HAP-1 (cell line): ENCODE data around the gene NLGN1.

Experiments used
- DNase-seq, 2 experiments: peaks; one replicate each; pipeline ENCODE4 v3.0.0-alpha.2; 2016 to 2020; ENCODE audit warnings: low spot score in 2 of 2
- H3K27me3 ChIP-seq: fragments of 250-450 bp; sonication (Bioruptor Pico); 2 replicates; pipeline ENCODE4 v1.5.1; 2020; ENCODE audit warnings: low read depth, mild to moderate bottlenecking, moderate library complexity
- H3K36me3 ChIP-seq: fragments of 250-450 bp; sonication (Bioruptor Pico); replicated peaks from 2 replicates; pipeline ENCODE4 v1.5.1; 2020; ENCODE audit warnings: mild to moderate bottlenecking
- H3K4me1 ChIP-seq: fragments of 250-450 bp; sonication (Bioruptor Pico); 2 replicates; pipeline ENCODE4 v1.5.1; 2020; ENCODE audit warnings: mild to moderate bottlenecking
- H3K4me3 ChIP-seq: fragments of 250-450 bp; sonication (Bioruptor Pico); 2 replicates; pipeline ENCODE4 v1.5.1; 2020; ENCODE audit warnings: mild to moderate bottlenecking, moderate library complexity
- H3K9me3 ChIP-seq: fragments of 250-450 bp; sonication (Bioruptor Pico); 2 replicates; pipeline ENCODE4 v1.5.1; 2020; ENCODE audit warnings: mild to moderate bottlenecking, moderate library complexity
- in situ Hi-C: fragments of 300-500 bp; cut with MboI; formaldehyde crosslinking; loops from 3 replicates; pipeline ENCODE4 v1.14.3; 2020; ENCODE audit warnings: low sequenced_read_pairs, inconsistent platforms, mixed read lengths

Gene NLGN1

GRCh38 chr3:173700336-173700735 lies 302.8 kb downstream of the NLGN1 start:
- in situ Hi-C loops: no loop called here
- H3K9me3 ChIP-seq: no peaks in the 10 kb centered on the region; the same call in 1 of the 2 replicates
- no peak for DNase-seq

GRCh38 chr3:173702561-173702960 lies 305.0 kb downstream of the NLGN1 start:
- DNase-seq: no peak
- no peaks in the 10 kb centered on the region for H3K36me3 ChIP-seq
- H3K9me3 ChIP-seq: no peaks in the 10 kb centered on the region; the same call in 1 of the 2 replicates
- no peak overlapping the region for H3K4me3 ChIP-seq
- H3K27me3 ChIP-seq: no peaks in the 10 kb centered on the region
- in situ Hi-C loops: no loop called here
- peaks cover 9% of the 10 kb centered on the region for H3K4me1 ChIP-seq

More at GRCh38 chr3:173700336-173700735, 302.8 kb downstream of the NLGN1 start:
- H3K27me3 ChIP-seq: no peaks in the 10 kb centered on the region
- no peaks in the 10 kb centered on the region for H3K36me3 ChIP-seq
- H3K4me1 ChIP-seq: peaks cover 9% of the 10 kb centered on the region
- H3K4me3 ChIP-seq: no peak overlapping the region

GRCh38 chr3:173703771-173704170 lies 306.2 kb downstream of the NLGN1 start:
- H3K4me3 ChIP-seq: no peak overlapping the region
- H3K4me1 ChIP-seq: peaks cover 9% of the 10 kb centered on the region
- no peaks in the 10 kb centered on the region; the same call in 1 of the 2 replicates for H3K9me3 ChIP-seq
- no peaks in the 10 kb centered on the region for H3K36me3 ChIP-seq
- in situ Hi-C loops: no loop called here
- DNase-seq: peak in 1 of 2 experiments; percentile 38
- no peaks in the 10 kb centered on the region for H3K27me3 ChIP-seq

- H3K9me3 ChIP-seq: no peaks in the 10 kb centered on the region
- no peaks in the 10 kb centered on the region for H3K36me3 ChIP-seq
- DNase-seq: no peak
- H3K4me3 ChIP-seq: no peak overlapping the region
- in situ Hi-C loops: no loop called here
- H3K4me1 ChIP-seq: peaks cover 7% of the 10 kb centered on the region
- H3K27me3 ChIP-seq: no peaks in the 10 kb centered on the region
Observed at GRCh38 chr3:173706630-173707029, 309.1 kb downstream of the NLGN1 start.

GRCh38 chr3:173708191-173708590 lies 310.6 kb downstream of the NLGN1 start:
- Histone ChIP-seq H3K27me3 (no peaks in the 10 kb centered on the region), H3K36me3 (no peaks in the 10 kb centered on the region), H3K9me3 (no peaks in the 10 kb centered on the region), H3K4me3 (no peak overlapping the region), H3K4me1 (peaks cover 7% of the 10 kb centered on the region)
- DNase-seq: no peak
- in situ Hi-C loops: no loop called here

GRCh38 chr3:173709026-173709425 lies 311.5 kb downstream of the NLGN1 start:
- no peak overlapping the region for H3K4me3 ChIP-seq
- H3K36me3 ChIP-seq: no peaks in the 10 kb centered on the region
- no peaks in the 10 kb centered on the region for H3K9me3 ChIP-seq
- peaks cover 1% of the 10 kb centered on the region; the same call in 1 of the 2 replicates for H3K4me1 ChIP-seq
- no peak for DNase-seq
- H3K27me3 ChIP-seq: no peaks in the 10 kb centered on the region
- in situ Hi-C loops: no loop called here

- Histone ChIP-seq H3K4me1 (no peaks in the 10 kb centered on the region), H3K36me3 (no peaks in the 10 kb centered on the region), H3K9me3 (no peaks in the 10 kb centered on the region), H3K27me3 (no peaks in the 10 kb centered on the region), H3K4me3 (no peak overlapping the region)
- DNase-seq: no peak
- in situ Hi-C loops: no loop called here
Observed at GRCh38 chr3:173711619-173712018, 314.1 kb downstream of the NLGN1 start.

- in situ Hi-C loops: no loop called here
- H3K27me3 ChIP-seq: no peaks in the 10 kb centered on the region
Observed at GRCh38 chr3:173719585-173719984, 322.0 kb downstream of the NLGN1 start.

GRCh38 chr3:173725507-173725906 lies 328.0 kb downstream of the NLGN1 start:
- Histone ChIP-seq H3K4me3 (no peak overlapping the region), H3K9me3 (no peaks in the 10 kb centered on the region), H3K36me3 (no peaks in the 10 kb centered on the region), H3K27me3 (no peaks in the 10 kb centered on the region), H3K4me1 (peaks cover 6% of the 10 kb centered on the region)
- no peak for DNase-seq
- in situ Hi-C loops: no loop called here

More at GRCh38 chr3:173719585-173719984, 322.0 kb downstream of the NLGN1 start:
- Histone ChIP-seq H3K4me3 (no peak overlapping the region), H3K4me1 (peaks cover 8% of the 10 kb centered on the region), H3K9me3 (no peaks in the 10 kb centered on the region), H3K36me3 (no peaks in the 10 kb centered on the region)
- DNase-seq: no peak

- Histone ChIP-seq H3K4me3 (no peak overlapping the region), H3K27me3 (no peaks in the 10 kb centered on the region), H3K36me3 (no peaks in the 10 kb centered on the region), H3K4me1 (no peaks in the 10 kb centered on the region; the same call in none of the 2 replicates), H3K9me3 (no peaks in the 10 kb centered on the region)
- no peak for DNase-seq
- in situ Hi-C loops: no loop called here
Observed at GRCh38 chr3:173730391-173730790, 332.8 kb downstream of the NLGN1 start.

- H3K4me3 ChIP-seq: no peak overlapping the region
- no peak for DNase-seq
- no peaks in the 10 kb centered on the region; the same call in none of the 2 replicates for H3K4me1 ChIP-seq
- no peaks in the 10 kb centered on the region for H3K36me3 ChIP-seq
- H3K9me3 ChIP-seq: no peaks in the 10 kb centered on the region
- H3K27me3 ChIP-seq: no peaks in the 10 kb centered on the region
- in situ Hi-C loops: no loop called here
Observed at GRCh38 chr3:173732237-173732636, 334.7 kb downstream of the NLGN1 start.

- H3K36me3 ChIP-seq: no peaks in the 10 kb centered on the region
- no peaks in the 10 kb centered on the region; the same call in none of the 2 replicates for H3K4me1 ChIP-seq
- peak; percentile 30 to 43 for DNase-seq
- no peak overlapping the region for H3K4me3 ChIP-seq
- in situ Hi-C loops: no loop called here
- no peaks in the 10 kb centered on the region for H3K27me3 ChIP-seq
- H3K9me3 ChIP-seq: no peaks in the 10 kb centered on the region
Observed at GRCh38 chr3:173733029-173733652, 335.6 kb downstream of the NLGN1 start.

GRCh38 chr3:173734473-173734872 lies 336.9 kb downstream of the NLGN1 start:
- DNase-seq: no peak
- Histone ChIP-seq H3K9me3 (no peaks in the 10 kb centered on the region), H3K27me3 (no peaks in the 10 kb centered on the region), H3K4me3 (no peak overlapping the region), H3K36me3 (no peaks in the 10 kb centered on the region), H3K4me1 (no peaks in the 10 kb centered on the region; the same call in none of the 2 replicates)
- in situ Hi-C loops: no loop called here

GRCh38 chr3:173734895-173735294 lies 337.4 kb downstream of the NLGN1 start:
- H3K4me1 ChIP-seq: peaks cover 3% of the 10 kb centered on the region
- no peaks in the 10 kb centered on the region for H3K9me3 ChIP-seq
- H3K27me3 ChIP-seq: no peaks in the 10 kb centered on the region
- DNase-seq: no peak
- no peak overlapping the region for H3K4me3 ChIP-seq
- H3K36me3 ChIP-seq: no peaks in the 10 kb centered on the region
- in situ Hi-C loops: no loop called here

- H3K4me1 ChIP-seq: peaks cover 3% of the 10 kb centered on the region
- H3K4me3 ChIP-seq: no peak overlapping the region
- H3K27me3 ChIP-seq: no peaks in the 10 kb centered on the region
- no peaks in the 10 kb centered on the region for H3K9me3 ChIP-seq
- DNase-seq: no peak
- H3K36me3 ChIP-seq: no peaks in the 10 kb centered on the region
- in situ Hi-C loops: no loop called here
Observed at GRCh38 chr3:173735841-173736240, 338.3 kb downstream of the NLGN1 start.
